IMR-90 (cell line): ENCODE results near the gene SWAP70. TPM values are rescaled to one million over a fixed set of nuclear protein-coding genes. Genes with fewer than 3 reads are reported as not detected.

Experiments
- ATAC-seq: fragments of 200-7000 bp; cut with Tn5 transposase; 2 replicates; pipeline ENCODE4 v1.9.1; 2020; ENCODE audit warnings: low read depth, mild to moderate bottlenecking, moderate library complexity
- BruUV-seq: library from RNA; stranded (reverse); fragments of 400-500 nt; replicated peaks from 2 replicates; lab custom pipeline; 2021; lab: Mats Ljungman, UMichigan
- CTCF ChIA-PET: fragments of 300-600 bp; formaldehyde crosslinking; extraction: SDS; loops from one replicate; lab custom pipeline; 2021; ENCODE audit warnings: antibody characterized with exemption; lab: Yijun Ruan, JAX
- POLR2A ChIA-PET: fragments of 300-600 bp; sonication (Branson Sonifier 250); formaldehyde crosslinking; loops from one replicate; lab custom pipeline; 2022; ENCODE audit warnings: antibody characterized with exemption; ENCODE audit not compliant: unreplicated experiment; lab: Charles Lee
- DNase-seq: peaks from one replicate; pipeline ENCODE4 v3.0.0; 2013
- H2AFZ ChIP-seq: replicated peaks from 2 replicates; pipeline ENCODE3; 2013; ENCODE audit warnings: low read length, mild to moderate bottlenecking; ENCODE audit not compliant: poor library complexity
- H2AK5ac ChIP-seq: 2 replicates; pipeline ENCODE4 v1.6.1; 2013; ENCODE audit warnings: low read depth, low read length, inconsistent platforms
- H2AK9ac ChIP-seq: replicated peaks from 2 replicates; pipeline ENCODE3; 2013; ENCODE audit warnings: mild to moderate bottlenecking, low read depth, low read length, moderate library complexity; ENCODE audit not compliant: poor library complexity
- H2BK120ac ChIP-seq: 2 replicates; pipeline ENCODE4 v1.6.1; 2013; ENCODE audit warnings: low read depth, low read length, inconsistent platforms
- H2BK15ac ChIP-seq: 3 replicates; pipeline ENCODE4 v1.6.1; 2013; ENCODE audit warnings: low read depth, low read length, inconsistent platforms
- H2BK20ac ChIP-seq: 2 replicates; pipeline ENCODE4 v1.6.1; 2013; ENCODE audit warnings: low read depth, mild to moderate bottlenecking, inconsistent platforms, low read length, moderate library complexity
- H2BK5ac ChIP-seq: 2 replicates; pipeline ENCODE4 v1.6.1; 2013; ENCODE audit warnings: mild to moderate bottlenecking, low read depth, low read length, inconsistent platforms; ENCODE audit not compliant: poor library complexity, severe bottlenecking
- H3K14ac ChIP-seq: replicated peaks from 2 replicates; pipeline ENCODE4 v1.6.1; 2013; ENCODE audit warnings: low read depth, low read length, inconsistent platforms
- H3K18ac ChIP-seq: 2 replicates; pipeline ENCODE4 v1.6.1; 2013; ENCODE audit warnings: low read depth, low read length, control low read depth
- H3K23ac ChIP-seq: 2 replicates; pipeline ENCODE4 v1.6.1; 2013; ENCODE audit warnings: low read depth, low read length, inconsistent platforms
- H3K27ac ChIP-seq: 2 replicates; pipeline ENCODE4 v1.5.1; 2013; ENCODE audit warnings: mild to moderate bottlenecking, control low read depth, low read length; ENCODE audit not compliant: insufficient read depth
- H3K27me3 ChIP-seq: 2 replicates; pipeline ENCODE4 v1.6.1; 2013; ENCODE audit warnings: low read length; ENCODE audit not compliant: control insufficient read depth, insufficient read depth
- H3K36me3 ChIP-seq: 2 replicates; pipeline ENCODE4 v1.6.1; 2013; ENCODE audit warnings: low read length, mixed read lengths; ENCODE audit not compliant: control insufficient read depth, insufficient read depth
- H3K4ac ChIP-seq: 2 replicates; pipeline ENCODE4 v1.6.1; 2013; ENCODE audit warnings: low read depth, low read length, inconsistent platforms
- H3K4me1 ChIP-seq: 2 replicates; pipeline ENCODE4 v1.6.1; 2013; ENCODE audit warnings: low read length, mixed read lengths; ENCODE audit not compliant: control insufficient read depth, insufficient read depth
- H3K4me2 ChIP-seq: 2 replicates; pipeline ENCODE4 v1.6.1; 2013; ENCODE audit warnings: low read depth, mild to moderate bottlenecking, control low read depth, low read length, moderate library complexity
- H3K4me3 ChIP-seq: 2 replicates; pipeline ENCODE4 v1.5.1; 2013; ENCODE audit warnings: low read depth, mild to moderate bottlenecking, control low read depth, low read length, moderate library complexity; ENCODE audit not compliant: insufficient read depth
- H3K56ac ChIP-seq: 2 replicates; pipeline ENCODE4 v1.6.1; 2013; ENCODE audit warnings: low read length, inconsistent platforms; ENCODE audit not compliant: insufficient read depth; ENCODE audit errors: extremely low read depth
- H3K79me1 ChIP-seq, 2 experiments: 2 replicates each; pipeline ENCODE4 v1.6.1; 2013; ENCODE audit warnings: low read length in 2 of 2, inconsistent platforms in 1 of 2, low read depth in 1 of 2
- H3K9ac ChIP-seq: 2 replicates; pipeline ENCODE4 v1.6.1; 2013; ENCODE audit warnings: low read depth, low read length, control low read depth
- H3K9me1 ChIP-seq: 2 replicates; pipeline ENCODE4 v1.6.1; 2013; ENCODE audit warnings: low read length, inconsistent platforms; ENCODE audit not compliant: insufficient read depth
- H3K9me3 ChIP-seq: 2 replicates; pipeline ENCODE4 v1.6.1; 2013; ENCODE audit warnings: low read length; ENCODE audit not compliant: control insufficient read depth, insufficient read depth
- H4K20me1 ChIP-seq: 2 replicates; pipeline ENCODE4 v1.6.1; 2013; ENCODE audit warnings: low read length, inconsistent platforms; ENCODE audit not compliant: insufficient read depth
- H4K5ac ChIP-seq: 2 replicates; pipeline ENCODE4 v1.6.1; 2013; ENCODE audit warnings: mild to moderate bottlenecking, low read depth, low read length, control low read depth
- H4K8ac ChIP-seq, 2 experiments: 2 replicates each; pipeline ENCODE4 v1.6.1; 2013; ENCODE audit warnings: low read depth in 2 of 2, low read length in 2 of 2, control low read depth in 1 of 2, inconsistent platforms in 1 of 2
- H4K91ac ChIP-seq: 2 replicates; pipeline ENCODE4 v1.6.1; 2013; ENCODE audit warnings: low read depth, low read length, inconsistent platforms; ENCODE audit not compliant: insufficient read depth
- CHD1 ChIP-seq: IDR thresholded peaks from 2 replicates; pipeline ENCODE4 v1.6.1; 2012; ENCODE audit warnings: low read depth, low read length, improper control_type of control experiment
- CTCF ChIP-seq: conservative IDR thresholded peaks from 2 replicates; pipeline ENCODE4 v1.5.1; 2012; ENCODE audit warnings: mild to moderate bottlenecking, low read depth, low read length, improper control_type of control experiment
- ELK1 ChIP-seq: fragments of 150-350 bp; IDR thresholded peaks from 2 replicates; pipeline ENCODE4 v1.6.1; 2016; ENCODE audit warnings: low read depth, mild to moderate bottlenecking, low read length, moderate library complexity, borderline replicate concordance
- MAFK ChIP-seq: IDR thresholded peaks from 2 replicates; pipeline ENCODE4 v1.6.1; 2012; ENCODE audit warnings: low read depth, low read length, improper control_type of control experiment
- MAZ ChIP-seq: IDR thresholded peaks from 2 replicates; pipeline ENCODE4 v1.6.1; 2012; ENCODE audit warnings: low read depth, mild to moderate bottlenecking, low read length, improper control_type of control experiment, moderate library complexity, borderline replicate concordance
- NFE2L2 ChIP-seq: fragments of 150-350 bp; IDR thresholded peaks from 2 replicates; pipeline ENCODE4 v1.6.1; 2016; ENCODE audit warnings: low read depth, mild to moderate bottlenecking, low read length
- RAD21 ChIP-seq: IDR thresholded peaks from 2 replicates; pipeline ENCODE4 v1.6.1; 2012; ENCODE audit warnings: low read length, improper control_type of control experiment
- RCOR1 ChIP-seq: IDR thresholded peaks from 2 replicates; pipeline ENCODE4 v1.6.1; 2012; ENCODE audit warnings: mild to moderate bottlenecking, low read length, improper control_type of control experiment; ENCODE audit not compliant: insufficient replicate concordance
- RFX5 ChIP-seq: IDR thresholded peaks from 2 replicates; pipeline ENCODE4 v1.8.0; 2012; ENCODE audit warnings: low read depth, mild to moderate bottlenecking, low read length, moderate library complexity
- SMC3 ChIP-seq: fragments of 150-350 bp; IDR thresholded peaks from 2 replicates; pipeline ENCODE4 v1.6.1; 2016; ENCODE audit warnings: low read depth, mild to moderate bottlenecking, antibody characterized with exemption, low read length, moderate library complexity
- WGBS, 2 experiments: methylation state at CpG; one replicate each; pipeline versions ENCODE4 v1.1.5 to v1.1.7; 2013; ENCODE audit warnings: missing lambda C conversion rate in 2 of 2; ENCODE audit not compliant: insufficient read length in 1 of 2; ENCODE audit errors: extremely low coverage in 2 of 2; 5-methylcytosine and 5-hydroxymethylcytosine counted together
- dilution Hi-C: fragments of 300-500 bp; cut with HindIII; formaldehyde crosslinking; loops from one replicate; pipeline ENCODE4 v1.14.3; 2018; ENCODE audit warnings: low sequenced_read_pairs; ENCODE audit not compliant: unreplicated experiment
- in situ Hi-C: fragments of 300-500 bp; cut with MboI; formaldehyde crosslinking; loops from 3 replicates; pipeline ENCODE4 v1.14.3; 2019; ENCODE audit warnings: low sequenced_read_pairs, inconsistent platforms, mixed read lengths
- intact Hi-C: fragments of 100-400 bp; cut with micrococcal nuclease; formaldehyde crosslinking; loops from 2 replicates; pipeline ENCODE4 v1.10.0; 2022
- polyA plus RNA-seq, 3 experiments: library from polyadenylated mRNA; depleted of rRNA; stranded (reverse); fragments of >200 nt; gene quantifications; 2 replicates each; pipeline ENCODE4 v1.2.3, GENCODE V29; 2012; ENCODE audit warnings: low replicate concordance in 1 of 3
- total RNA-seq: library from RNA; depleted of rRNA; stranded (reverse); fragments of >200 nt; gene quantifications from 2 replicates; pipeline ENCODE4 v1.2.3, GENCODE V29; 2012

The SWAP70 gene
- total and polyA plus RNA-seq, 2 of the 4 experiments (the other 2 are of a cell fraction): 15.5 to 19.9 TPM

GRCh38 chr11:9626496-9627394 is 37.1 kb upstream of the SWAP70 start:
- Histone ChIP-seq H3K4me1 (peaks cover 3% of the 10 kb centered on the region; the same call in 1 of the 2 replicates), H3K27ac (no peak overlapping the region), H4K5ac (no peak overlapping the region), H3K4me3 (no peak overlapping the region), H2BK120ac (no peak overlapping the region), H3K79me1 (no peaks in the 10 kb centered on the region), H3K56ac (no peak overlapping the region), H2AK5ac (no peak overlapping the region), H2AK9ac (no peak overlapping the region), H2AFZ (peak overlapping the region; percentile 69), H3K23ac (no peak overlapping the region), H3K14ac (no peak overlapping the region), H4K91ac (no peak overlapping the region), H3K36me3 (no peaks in the 10 kb centered on the region), H4K8ac (no peak overlapping the region), H2BK5ac (no peak overlapping the region), H2BK20ac (no peak overlapping the region), H3K18ac (no peak overlapping the region), H3K9me3 (no peaks in the 10 kb centered on the region), H3K27me3 (no peaks in the 10 kb centered on the region), H2BK15ac (no peak overlapping the region), H4K20me1 (no peaks in the 10 kb centered on the region), H3K9ac (no peak overlapping the region), H3K4me2 (no peak overlapping the region), H3K9me1 (peaks cover 3% of the 10 kb centered on the region; the same call in 1 of the 2 replicates), H3K4ac (no peak overlapping the region)
- 80% methylated on average over 3 of the region's 12 CpGs; no CpG with 5 or more reads in 1 of the 2 experiments for WGBS, 2 experiments
- POLR2A ChIA-PET: no interaction called here
- dilution Hi-C loops (no loop called here), in situ Hi-C loops (no loop called here), intact Hi-C loops (no loop called here)
- DNase-seq (no peak), ATAC-seq (0 out of 2 replicates have a peak, but pooled peaks have one; percentile 27)
- TF ChIP-seq NFE2L2: no peak
- no peak for TF ChIP-seq MAZ
- no peak for TF ChIP-seq SMC3
- TF ChIP-seq MAFK: no peak
- no peak for TF ChIP-seq CHD1
- no peak for TF ChIP-seq RFX5
- TF ChIP-seq ELK1: no peak
- no peak for TF ChIP-seq CTCF
- TF ChIP-seq RAD21: no peak
- no peak for TF ChIP-seq RCOR1
- CTCF ChIA-PET: interaction anchor here (0.8 kb wide), 1 partner anchor 14 kb away, joined by 3 read pairs; no protein-coding TSS in a partner anchor
- BruUV-seq: no TSS peak
